Endothelial cell of umbilical vein (primary cell): Measurements from ENCODE around the gene TMEM205. TPM values are rescaled to one million over a fixed set of nuclear protein-coding genes. Genes with fewer than 3 reads are reported as not detected.

Source experiments
- BruUV-seq: library from RNA; stranded (reverse); fragments of 400-500 nt; replicated peaks from 2 replicates; lab custom pipeline; 2021; lab: Mats Ljungman, UMichigan
- CTCF ChIA-PET: fragments of 300-600, 350-600 bp; sonication (Branson Sonifier 250); formaldehyde crosslinking; loops from one replicate; lab custom pipeline; 2021; ENCODE audit warnings: antibody characterized with exemption, inconsistent platforms; lab: Charles Lee
- POLR2A ChIA-PET: fragments of 300-600, 350-600 bp; sonication (Branson Sonifier 250); formaldehyde crosslinking; loops from one replicate; lab custom pipeline; 2021; ENCODE audit warnings: antibody characterized with exemption, inconsistent platforms; lab: Charles Lee
- DNase-seq: peaks from one replicate; pipeline ENCODE4 v3.0.0-alpha.2; 2011; ENCODE audit warnings: low read depth, low spot score
- FAIRE-seq: peaks from 2 replicates; lab custom pipeline; 2011; peaks lifted over from hg19 to GRCh38; lab: Jason Lieb, UNC
- H2AFZ ChIP-seq: 2 replicates; pipeline ENCODE4 v1.6.0; 2012; ENCODE audit warnings: low read depth, low read length, control low read depth, inconsistent platforms
- H3K27ac ChIP-seq: 2 replicates; pipeline ENCODE4 v1.5.1; 2011; ENCODE audit warnings: low read depth, mild to moderate bottlenecking, control low read depth, low read length, moderate library complexity; ENCODE audit not compliant: insufficient read depth
- H3K27me3 ChIP-seq, 2 experiments: 2 replicates each; pipeline versions ENCODE4 v1.6.0 to v1.6.1; 2011; ENCODE audit warnings: low read length in 2 of 2, mixed read lengths in 1 of 2; ENCODE audit not compliant: control insufficient read depth in 2 of 2, insufficient read depth in 2 of 2
- H3K36me3 ChIP-seq, 2 experiments: 2 replicates in 1 of 2; 3 replicates in 1 of 2; pipeline ENCODE4 v1.5.1; 2011; ENCODE audit warnings: low read length in 2 of 2, mild to moderate bottlenecking in 1 of 2, moderate library complexity in 1 of 2; ENCODE audit not compliant: control insufficient read depth in 2 of 2, insufficient read depth in 2 of 2; ENCODE audit errors: extremely low read depth in 1 of 2
- H3K4me1 ChIP-seq: 3 replicates; pipeline ENCODE4 v1.5.1; 2011; ENCODE audit warnings: mild to moderate bottlenecking, low read length; ENCODE audit not compliant: control insufficient read depth, insufficient read depth; ENCODE audit errors: extremely low read depth
- H3K4me2 ChIP-seq: 2 replicates; pipeline ENCODE4 v1.6.1; 2011; ENCODE audit warnings: low read length, control low read depth, mixed read lengths; ENCODE audit not compliant: insufficient read depth
- H3K4me3 ChIP-seq, 3 experiments: fragments of 200-600 bp in 1 of 3; sonication (generic), shearing (Covaris generic) in 1 of 3; replicated peaks in 1 of 3; 2 replicates each; pipeline ENCODE4 v1.5.1; 2011 to 2016; ENCODE audit warnings: control low read depth in 3 of 3, low read length in 3 of 3, mild to moderate bottlenecking in 2 of 3, inconsistent platforms in 1 of 3, low read depth in 1 of 3, moderate library complexity in 1 of 3; ENCODE audit not compliant: insufficient read depth in 1 of 3
- H3K79me2 ChIP-seq: 2 replicates; pipeline ENCODE4 v1.6.0; 2012; ENCODE audit warnings: low read length, inconsistent platforms; ENCODE audit not compliant: control insufficient read depth, insufficient read depth
- H3K9ac ChIP-seq: replicated peaks from 2 replicates; pipeline ENCODE3; 2011; ENCODE audit warnings: low read length, control low read depth; ENCODE audit not compliant: insufficient read depth; ENCODE audit errors: extremely low read depth
- H3K9me1 ChIP-seq: replicated peaks from 3 replicates; pipeline ENCODE4 v1.6.0; 2011; ENCODE audit warnings: mild to moderate bottlenecking, low read length; ENCODE audit not compliant: control insufficient read depth, insufficient read depth; ENCODE audit errors: extremely low read depth
- H3K9me3 ChIP-seq: replicated peaks from 2 replicates; pipeline ENCODE4 v1.5.1; 2012; ENCODE audit warnings: low read length, inconsistent platforms; ENCODE audit not compliant: control insufficient read depth, insufficient read depth
- H4K20me1 ChIP-seq: replicated peaks from 2 replicates; pipeline ENCODE3; 2011; ENCODE audit warnings: mild to moderate bottlenecking, low read length; ENCODE audit not compliant: control insufficient read depth, insufficient read depth; ENCODE audit errors: extremely low read depth
- CTCF ChIP-seq, 2 donors: IDR thresholded peaks; 1 replicate in 1 of 2; 2 replicates in 1 of 2; pipeline ENCODE4 v1.5.1; 2011; ENCODE audit warnings: low read length in 2 of 2, mild to moderate bottlenecking in 2 of 2, moderate library complexity in 2 of 2, control low read depth in 1 of 2, inconsistent platforms in 1 of 2, low read depth in 1 of 2; ENCODE audit not compliant: insufficient read depth in 1 of 2; ENCODE audit errors: extremely low read depth in 1 of 2
- POLR2A ChIP-seq: IDR thresholded peaks from 2 replicates; pipeline ENCODE4 v1.6.1; 2012; ENCODE audit warnings: low read depth, mild to moderate bottlenecking, control low read depth, low read length
- POLR2AphosphoS5 ChIP-seq: IDR thresholded peaks from 2 replicates; pipeline ENCODE4 v1.6.1; 2012; ENCODE audit warnings: low read depth, mild to moderate bottlenecking, control low read depth, low read length, moderate library complexity; ENCODE audit not compliant: insufficient read depth
- dilution Hi-C: fragments of 300-500 bp; cut with MboI; formaldehyde crosslinking; loops from one replicate; pipeline ENCODE4 v1.15.0; 2019; ENCODE audit warnings: low sequenced_read_pairs; ENCODE audit not compliant: extremely low pct_ligation_motif_present
- intact Hi-C: fragments of 100-400 bp; cut with micrococcal nuclease; formaldehyde crosslinking; loops from one replicate; pipeline ENCODE4 v1.10.0; 2022
- polyA plus RNA-seq, 4 experiments: library from polyadenylated mRNA; depleted of rRNA in 3 of 4; stranded (reverse) in 3 of 4; unstranded in 1 of 4; fragments of >200 nt; gene quantifications; 2 replicates each; pipeline versions ENCODE4 v1.2.1 to v1.2.3, GENCODE V29; 2011 to 2012; ENCODE audit warnings: missing spikeins in 1 of 4
- total RNA-seq: library from RNA; stranded (reverse); gene quantifications from 2 replicates; pipeline ENCODE4 v1.2.3, GENCODE V29; 2021

TMEM205 gene
- total and polyA plus RNA-seq, 2 donors (not counting 3 experiments of a cell fraction or from before 2014, with no cell fraction given) = 57.3 to 345 TPM

GRCh38 chr19:11380653-11381537 is 34.8 kb upstream of the TMEM205 start:
- peaks cover 44% of the 10 kb centered on the region for H3K4me1 ChIP-seq

More at GRCh38 chr19:11380653-11381537, 34.8 kb upstream of the TMEM205 start:
- POLR2A ChIA-PET = interaction anchor here (0.7 to 1.5 kb wide), 3 partner anchors 13 to 101 kb away, joined by 3 to 4 read pairs (median 3); partner anchors contain the start of gene CCDC159
- H3K4me3 ChIP-seq = peak overlapping the region; percentile 47 to 61 (median 47)
- H3K4me2 ChIP-seq = peak overlapping the region; percentile 68
- FAIRE-seq = peak; percentile 99
- H3K9me1 ChIP-seq = no peaks in the 10 kb centered on the region
- TF ChIP-seq POLR2A (peak; percentile 36), POLR2AphosphoS5 (no peak), CTCF (IDR thresholded peaks at IDR 0.05; ENCODE audit: extremely low read depth in 1 of 2, insufficient read depth in 1 of 2, low read depth in 1 of 2, low read length in 2 of 2) (peak; percentile 71 to 86)
- H3K27me3 ChIP-seq = no peaks in the 10 kb centered on the region
- no peaks in the 10 kb centered on the region for H3K36me3 ChIP-seq
- no TSS peak for BruUV-seq
- CTCF ChIA-PET = interaction anchor here (0.6 to 5.5 kb wide), 31 partner anchors 8 to 161 kb away, joined by 3 to 55 read pairs (median 5); partner anchors contain the start of genes CCDC159, ELAVL3, ODAD3 and PLPPR2
- peak overlapping the region; percentile 66 for H3K27ac ChIP-seq
- peak overlapping the region; percentile 62 for H3K9ac ChIP-seq
- peak; percentile 95 for DNase-seq
- H2AFZ ChIP-seq = peak overlapping the region; percentile 94
- peaks cover 4% of the 10 kb centered on the region for H3K79me2 ChIP-seq
- intact Hi-C loops = loop anchor here (1.0 to 5.0 kb wide), 7 partner anchors 26 to 101 kb away; partner anchors contain the start of genes ODAD3, PLPPR2 and PRKCSH
- dilution Hi-C loops = no loop called here
- no peaks in the 10 kb centered on the region for H4K20me1 ChIP-seq
- no peaks in the 10 kb centered on the region for H3K9me3 ChIP-seq
